ENCODE measurements around the gene GPRC5C. TPM values are rescaled to one million over a fixed set of nuclear protein-coding genes. Genes with fewer than 3 reads are reported as not detected.

GPRC5C gene
- total RNA-seq, 3 donors from 2014 or later = 24.3 to 69.2 (median 40.3) TPM

GRCh38 chr17:74490716-74491115 is 58.8 kb downstream of the GPRC5C start:
- TF ChIP-seq POLR2AphosphoS5 (IDR thresholded peaks at IDR 0.05) (no peak), CTCF (IDR thresholded peaks at IDR 0.05) (no peak), POLR2A (IDR thresholded peaks at IDR 0.05) (no peak)
- no peaks in the 10 kb centered on the region for H3K9me3 ChIP-seq
- no peak overlapping the region for H3K27ac ChIP-seq
- H3K27me3 ChIP-seq = no peaks in the 10 kb centered on the region
- H3K36me3 ChIP-seq = no peaks in the 10 kb centered on the region
- peak in 1 of 2 donors; percentile 38 for DNase-seq (ENCODE audit: low spot score in 2 of 2)
- H3K4me1 ChIP-seq = no peaks in the 10 kb centered on the region
- intact Hi-C loops (cut with DNase I; ENCODE audit: low total_unique reads) = no loop called here
- H3K4me3 ChIP-seq = no peak overlapping the region

GRCh38 chr17:74491626-74492025 is 59.7 kb downstream of the GPRC5C start:
- Histone ChIP-seq H3K27me3 (no peaks in the 10 kb centered on the region), H3K9me3 (no peaks in the 10 kb centered on the region), H3K27ac (no peak overlapping the region), H3K36me3 (no peaks in the 10 kb centered on the region), H3K4me3 (no peak overlapping the region), H3K4me1 (no peaks in the 10 kb centered on the region)
- TF ChIP-seq POLR2A (IDR thresholded peaks at IDR 0.05) (no peak), CTCF (IDR thresholded peaks at IDR 0.05) (no peak), POLR2AphosphoS5 (IDR thresholded peaks at IDR 0.05) (no peak)
- DNase-seq (ENCODE audit: low spot score in 2 of 2) = peak in 1 of 2 donors; percentile 31
- intact Hi-C loops (cut with DNase I; ENCODE audit: low total_unique reads) = no loop called here

GRCh38 chr17:74493331-74493833 is 61.5 kb downstream of the GPRC5C start:
- intact Hi-C loops (cut with DNase I; ENCODE audit: low total_unique reads) = no loop called here
- no peaks in the 10 kb centered on the region for H3K27me3 ChIP-seq
- no peaks in the 10 kb centered on the region for H3K36me3 ChIP-seq
- no peak for TF ChIP-seq POLR2A (IDR thresholded peaks at IDR 0.05)
- TF ChIP-seq CTCF (IDR thresholded peaks at IDR 0.05) = peak; percentile 60 to 84 (median 83)
- H3K4me3 ChIP-seq = no peak overlapping the region
- H3K4me1 ChIP-seq = no peaks in the 10 kb centered on the region
- peak; percentile 57 to 58 for DNase-seq (ENCODE audit: low spot score in 2 of 2)
- no peak overlapping the region for H3K27ac ChIP-seq
- no peaks in the 10 kb centered on the region for H3K9me3 ChIP-seq

Other genes starting within 250 kb of the GPRC5C start
- gene RPL38, start 228.4 kb upstream of the GPRC5C start, total RNA-seq = 100 to 1,000 TPM; 304 to 570 (median 471) TPM
- 1 to 10 TPM; 4.2 to 5.9 (median 5.6) TPM for gene TTYH2, start 218.5 kb upstream of the GPRC5C start, total RNA-seq
- gene DNAI2, start 157.9 kb upstream of the GPRC5C start, total RNA-seq = not detected
- gene KIF19, start 105.9 kb upstream of the GPRC5C start, total RNA-seq = 1 to 10 TPM in 1 of 3 donors, under 1 TPM in 2; 0.16 to 1.3 (median 0.44) TPM
- gene BTBD17, start 70.2 kb upstream of the GPRC5C start, total RNA-seq = not detected
- not detected for gene GPR142, start 64.6 kb upstream of the GPRC5C start, total RNA-seq
- 10 to 100 TPM in 2 of 3 donors, 1 to 10 TPM in 1; 6.2 to 15.7 (median 10.2) TPM for gene CD300A, start 34.5 kb downstream of the GPRC5C start, total RNA-seq
- gene CD300LB, start 99.4 kb downstream of the GPRC5C start, total RNA-seq = under 1 TPM in 2 of 3 donors, not detected in 1; 0.32 to 0.88 TPM
- 1 to 10 TPM in 1 of 3 donors, under 1 TPM in 2; 0.33 to 2.1 (median 0.59) TPM for gene CD300C, start 114.0 kb downstream of the GPRC5C start, total RNA-seq
- 1 to 10 TPM in 1 of 3 donors, not detected in 2; 1.5 TPM for gene CD300H, start 135.4 kb downstream of the GPRC5C start, total RNA-seq
- gene CD300LD, start 160.2 kb downstream of the GPRC5C start, total RNA-seq = not detected
- under 1 TPM; under 0.01 to 0.32 (median 0.29) TPM for gene CD300E, start 191.7 kb downstream of the GPRC5C start, total RNA-seq